ENCODE results near the gene BNIPL.

Gene BNIPL

DNA sequence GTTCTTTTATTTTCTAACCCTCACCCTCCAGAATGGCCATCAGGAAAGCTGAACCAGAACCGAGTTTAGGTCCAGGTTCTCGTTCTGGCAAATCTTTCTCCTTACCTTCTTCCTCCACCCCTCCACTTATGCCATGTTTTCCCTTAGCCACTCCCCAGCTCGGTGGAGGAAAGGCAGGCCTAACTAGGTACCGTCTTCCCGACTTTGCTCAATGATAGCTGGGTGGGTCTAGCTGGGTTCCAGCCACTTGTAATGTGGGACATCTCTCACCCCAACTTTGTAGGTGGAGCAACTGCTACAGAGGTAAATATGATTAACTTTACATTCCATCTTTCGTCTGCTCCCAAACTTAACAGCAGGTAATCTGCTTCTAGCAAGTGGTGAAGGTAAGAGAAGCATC is 646 bp downstream of the BNIPL start:
- H3K4me3 ChIP-seq (ENCODE audit: control insufficient read depth, low read depth, low read length) = no peak overlapping the region
- TF ChIP-seq, protein P1, sequence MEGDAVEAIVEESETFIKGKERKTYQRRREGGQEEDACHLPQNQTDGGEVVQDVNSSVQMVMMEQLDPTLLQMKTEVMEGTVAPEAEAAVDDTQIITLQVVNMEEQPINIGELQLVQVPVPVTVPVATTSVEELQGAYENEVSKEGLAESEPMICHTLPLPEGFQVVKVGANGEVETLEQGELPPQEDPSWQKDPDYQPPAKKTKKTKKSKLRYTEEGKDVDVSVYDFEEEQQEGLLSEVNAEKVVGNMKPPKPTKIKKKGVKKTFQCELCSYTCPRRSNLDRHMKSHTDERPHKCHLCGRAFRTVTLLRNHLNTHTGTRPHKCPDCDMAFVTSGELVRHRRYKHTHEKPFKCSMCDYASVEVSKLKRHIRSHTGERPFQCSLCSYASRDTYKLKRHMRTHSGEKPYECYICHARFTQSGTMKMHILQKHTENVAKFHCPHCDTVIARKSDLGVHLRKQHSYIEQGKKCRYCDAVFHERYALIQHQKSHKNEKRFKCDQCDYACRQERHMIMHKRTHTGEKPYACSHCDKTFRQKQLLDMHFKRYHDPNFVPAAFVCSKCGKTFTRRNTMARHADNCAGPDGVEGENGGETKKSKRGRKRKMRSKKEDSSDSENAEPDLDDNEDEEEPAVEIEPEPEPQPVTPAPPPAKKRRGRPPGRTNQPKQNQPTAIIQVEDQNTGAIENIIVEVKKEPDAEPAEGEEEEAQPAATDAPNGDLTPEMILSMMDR (IDR thresholded peaks at IDR 0.05; ENCODE audit: control insufficient read depth, insufficient read depth, low read depth, low read length, missing control alignments) = no peak
- no peak for DNase-seq (ENCODE audit: low read depth)

DNA sequence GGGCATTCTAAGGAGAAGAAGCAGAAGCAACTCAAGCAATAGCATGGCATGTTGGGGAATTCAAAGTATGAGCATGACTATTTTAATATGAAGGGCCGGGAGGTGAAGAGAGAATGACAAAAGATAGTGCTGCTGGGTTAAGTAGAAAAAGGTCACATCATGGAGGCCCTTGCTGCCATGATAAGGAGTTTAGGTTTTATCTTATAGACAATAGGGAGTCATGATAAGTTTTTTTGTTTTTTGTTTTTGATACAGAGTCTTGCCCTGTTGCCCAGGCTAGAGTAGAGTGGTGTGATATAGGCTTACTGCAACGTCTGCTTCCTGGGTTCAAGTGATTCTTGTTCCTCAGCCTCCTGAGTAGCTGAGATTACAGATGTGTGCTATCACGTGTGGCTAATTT is 3.1 kb downstream of the BNIPL start:
- H3K4me3 ChIP-seq (ENCODE audit: control insufficient read depth, low read depth, low read length) = no peak overlapping the region
- TF ChIP-seq, protein P1 (IDR thresholded peaks at IDR 0.05; ENCODE audit: control insufficient read depth, insufficient read depth, low read depth, low read length, missing control alignments) = no peak
- no peak for DNase-seq (ENCODE audit: low read depth)

DNA sequence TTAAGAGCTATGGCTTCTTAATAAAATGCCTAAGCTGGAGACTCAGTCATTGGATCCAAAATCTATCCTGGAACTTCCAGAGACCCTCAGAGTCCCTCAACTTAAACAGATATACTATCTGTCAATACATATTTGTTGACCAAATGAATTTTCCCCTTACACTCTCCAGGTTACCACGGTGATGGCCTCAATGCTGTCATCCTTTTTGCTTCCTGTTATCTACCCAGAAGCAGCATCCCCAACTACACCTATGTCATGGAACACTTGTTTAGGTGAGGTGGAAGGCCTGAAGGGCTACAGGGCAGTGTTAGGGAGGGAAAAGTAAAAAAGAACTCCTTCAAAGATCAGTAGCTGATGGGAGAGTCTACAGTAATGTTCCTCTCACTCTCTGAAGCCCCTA is 6.8 kb downstream of the BNIPL start:
- DNase-seq (ENCODE audit: low read depth) = no peak
- no peak overlapping the region for H3K4me3 ChIP-seq (ENCODE audit: control insufficient read depth, low read depth, low read length)
- TF ChIP-seq, protein P1 (IDR thresholded peaks at IDR 0.05; ENCODE audit: control insufficient read depth, insufficient read depth, low read depth, low read length, missing control alignments) = no peak

DNA sequence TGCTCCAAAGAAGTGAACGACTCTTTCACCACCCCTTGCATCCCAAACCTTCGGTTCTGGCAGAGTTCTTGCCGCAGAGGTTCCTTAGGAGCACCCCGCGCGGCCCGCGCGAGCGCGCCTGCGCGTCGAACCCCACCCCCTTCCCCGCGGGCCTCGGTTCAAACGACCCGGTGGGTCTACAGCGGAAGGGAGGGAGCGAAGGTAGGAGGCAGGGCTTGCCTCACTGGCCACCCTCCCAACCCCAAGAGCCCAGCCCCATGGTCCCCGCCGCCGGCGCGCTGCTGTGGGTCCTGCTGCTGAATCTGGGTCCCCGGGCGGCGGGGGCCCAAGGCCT is 11.2 kb downstream of the BNIPL start, which contains the start of gene C1orf56:
C1orf56 (plus strand) TSS at position 161 of the 334 bp plus-strand sequence; CDS start at position 258, 97 bp downstream.
- no peak for DNase-seq (ENCODE audit: low read depth)
- peak within 1 kb of the TSS; percentile 77 for H3K4me3 ChIP-seq (ENCODE audit: control insufficient read depth, low read depth, low read length)
- TF ChIP-seq, protein P1 (IDR thresholded peaks at IDR 0.05; ENCODE audit: control insufficient read depth, insufficient read depth, low read depth, low read length, missing control alignments) = no peak

DNA sequence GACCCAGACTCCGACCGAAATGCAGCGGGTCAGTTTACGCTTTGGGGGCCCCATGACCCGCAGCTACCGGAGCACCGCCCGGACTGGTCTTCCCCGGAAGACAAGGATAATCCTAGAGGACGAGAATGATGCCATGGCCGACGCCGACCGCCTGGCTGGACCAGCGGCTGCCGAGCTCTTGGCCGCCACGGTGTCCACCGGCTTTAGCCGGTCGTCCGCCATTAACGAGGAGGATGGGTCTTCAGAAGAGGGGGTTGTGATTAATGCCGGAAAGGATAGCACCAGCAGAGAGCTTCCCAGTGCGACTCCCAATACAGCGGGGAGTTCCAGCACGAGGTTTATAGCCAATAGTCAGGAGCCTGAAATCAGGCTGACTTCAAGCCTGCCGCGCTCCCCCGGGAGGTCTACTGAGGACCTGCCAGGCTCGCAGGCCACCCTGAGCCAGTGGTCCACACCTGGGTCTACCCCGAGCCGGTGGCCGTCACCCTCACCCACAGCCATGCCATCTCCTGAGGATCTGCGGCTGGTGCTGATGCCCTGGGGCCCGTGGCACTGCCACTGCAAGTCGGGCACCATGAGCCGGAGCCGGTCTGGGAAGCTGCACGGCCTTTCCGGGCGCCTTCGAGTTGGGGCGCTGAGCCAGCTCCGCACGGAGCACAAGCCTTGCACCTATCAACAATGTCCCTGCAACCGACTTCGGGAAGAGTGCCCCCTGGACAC is 11.7 kb downstream of the BNIPL start:
- no peak for DNase-seq (ENCODE audit: low read depth)
- TF ChIP-seq, protein P1 (IDR thresholded peaks at IDR 0.05; ENCODE audit: control insufficient read depth, insufficient read depth, low read depth, low read length, missing control alignments) = peak; percentile 67

DNA sequence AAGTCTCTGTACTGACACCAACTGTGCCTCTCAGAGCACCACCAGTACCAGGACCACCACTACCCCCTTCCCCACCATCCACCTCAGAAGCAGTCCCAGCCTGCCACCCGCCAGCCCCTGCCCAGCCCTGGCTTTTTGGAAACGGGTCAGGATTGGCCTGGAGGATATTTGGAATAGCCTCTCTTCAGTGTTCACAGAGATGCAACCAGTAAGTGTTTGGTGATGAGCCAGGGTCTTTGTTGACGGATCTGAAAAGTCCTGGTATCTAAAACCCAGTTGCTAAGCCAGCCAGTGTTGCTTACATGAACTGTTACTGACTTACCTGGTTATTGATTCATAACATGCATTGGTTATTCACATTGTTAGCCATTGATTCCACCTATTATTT is 12.3 kb downstream of the BNIPL start:
- no peak for DNase-seq (ENCODE audit: low read depth)
- TF ChIP-seq, protein P1 (IDR thresholded peaks at IDR 0.05; ENCODE audit: control insufficient read depth, insufficient read depth, low read depth, low read length, missing control alignments) = no peak
- peak overlapping the region; percentile 77 for H3K4me3 ChIP-seq (ENCODE audit: control insufficient read depth, low read depth, low read length)

More for the DNA sequence above, 11.7 kb downstream of the BNIPL start:
- peak overlapping the region; percentile 77 for H3K4me3 ChIP-seq (ENCODE audit: control insufficient read depth, low read depth, low read length)

All from AG09309 (cell line).